IMR-90 (cell line): ENCODE measurements around the gene NFILZ. TPM values are rescaled to one million over a fixed set of nuclear protein-coding genes. Genes with fewer than 3 reads are reported as not detected.

Experiments used
- ATAC-seq: fragments of 200-7000 bp; cut with Tn5 transposase; 2 replicates; pipeline ENCODE4 v1.9.1; 2020; ENCODE audit warnings: low read depth, mild to moderate bottlenecking, moderate library complexity
- BruUV-seq: library from RNA; stranded (reverse); fragments of 400-500 nt; replicated peaks from 2 replicates; lab custom pipeline; 2021; lab: Mats Ljungman, UMichigan
- CTCF ChIA-PET: fragments of 300-600 bp; formaldehyde crosslinking; extraction: SDS; loops from one replicate; lab custom pipeline; 2021; ENCODE audit warnings: antibody characterized with exemption; lab: Yijun Ruan, JAX
- POLR2A ChIA-PET: fragments of 300-600 bp; sonication (Branson Sonifier 250); formaldehyde crosslinking; loops from one replicate; lab custom pipeline; 2022; ENCODE audit warnings: antibody characterized with exemption; ENCODE audit not compliant: unreplicated experiment; lab: Charles Lee
- DNase-seq: peaks from one replicate; pipeline ENCODE4 v3.0.0; 2013
- H2AFZ ChIP-seq: replicated peaks from 2 replicates; pipeline ENCODE3; 2013; ENCODE audit warnings: low read length, mild to moderate bottlenecking; ENCODE audit not compliant: poor library complexity
- H2AK5ac ChIP-seq: 2 replicates; pipeline ENCODE4 v1.6.1; 2013; ENCODE audit warnings: low read depth, low read length, inconsistent platforms
- H2AK9ac ChIP-seq: replicated peaks from 2 replicates; pipeline ENCODE3; 2013; ENCODE audit warnings: mild to moderate bottlenecking, low read depth, low read length, moderate library complexity; ENCODE audit not compliant: poor library complexity
- H2BK120ac ChIP-seq: 2 replicates; pipeline ENCODE4 v1.6.1; 2013; ENCODE audit warnings: low read depth, low read length, inconsistent platforms
- H2BK15ac ChIP-seq: 3 replicates; pipeline ENCODE4 v1.6.1; 2013; ENCODE audit warnings: low read depth, low read length, inconsistent platforms
- H2BK20ac ChIP-seq: 2 replicates; pipeline ENCODE4 v1.6.1; 2013; ENCODE audit warnings: low read depth, mild to moderate bottlenecking, inconsistent platforms, low read length, moderate library complexity
- H2BK5ac ChIP-seq: 2 replicates; pipeline ENCODE4 v1.6.1; 2013; ENCODE audit warnings: mild to moderate bottlenecking, low read depth, low read length, inconsistent platforms; ENCODE audit not compliant: poor library complexity, severe bottlenecking
- H3K14ac ChIP-seq: replicated peaks from 2 replicates; pipeline ENCODE4 v1.6.1; 2013; ENCODE audit warnings: low read depth, low read length, inconsistent platforms
- H3K18ac ChIP-seq: 2 replicates; pipeline ENCODE4 v1.6.1; 2013; ENCODE audit warnings: low read depth, low read length, control low read depth
- H3K23ac ChIP-seq: 2 replicates; pipeline ENCODE4 v1.6.1; 2013; ENCODE audit warnings: low read depth, low read length, inconsistent platforms
- H3K27ac ChIP-seq: 2 replicates; pipeline ENCODE4 v1.5.1; 2013; ENCODE audit warnings: mild to moderate bottlenecking, control low read depth, low read length; ENCODE audit not compliant: insufficient read depth
- H3K27me3 ChIP-seq: 2 replicates; pipeline ENCODE4 v1.6.1; 2013; ENCODE audit warnings: low read length; ENCODE audit not compliant: control insufficient read depth, insufficient read depth
- H3K36me3 ChIP-seq: 2 replicates; pipeline ENCODE4 v1.6.1; 2013; ENCODE audit warnings: low read length, mixed read lengths; ENCODE audit not compliant: control insufficient read depth, insufficient read depth
- H3K4ac ChIP-seq: 2 replicates; pipeline ENCODE4 v1.6.1; 2013; ENCODE audit warnings: low read depth, low read length, inconsistent platforms
- H3K4me1 ChIP-seq: 2 replicates; pipeline ENCODE4 v1.6.1; 2013; ENCODE audit warnings: low read length, mixed read lengths; ENCODE audit not compliant: control insufficient read depth, insufficient read depth
- H3K4me2 ChIP-seq: 2 replicates; pipeline ENCODE4 v1.6.1; 2013; ENCODE audit warnings: low read depth, mild to moderate bottlenecking, control low read depth, low read length, moderate library complexity
- H3K4me3 ChIP-seq: 2 replicates; pipeline ENCODE4 v1.5.1; 2013; ENCODE audit warnings: low read depth, mild to moderate bottlenecking, control low read depth, low read length, moderate library complexity; ENCODE audit not compliant: insufficient read depth
- H3K56ac ChIP-seq: 2 replicates; pipeline ENCODE4 v1.6.1; 2013; ENCODE audit warnings: low read length, inconsistent platforms; ENCODE audit not compliant: insufficient read depth; ENCODE audit errors: extremely low read depth
- H3K79me1 ChIP-seq, 2 experiments: 2 replicates each; pipeline ENCODE4 v1.6.1; 2013; ENCODE audit warnings: low read length in 2 of 2, inconsistent platforms in 1 of 2, low read depth in 1 of 2
- H3K9ac ChIP-seq: 2 replicates; pipeline ENCODE4 v1.6.1; 2013; ENCODE audit warnings: low read depth, low read length, control low read depth
- H3K9me1 ChIP-seq: 2 replicates; pipeline ENCODE4 v1.6.1; 2013; ENCODE audit warnings: low read length, inconsistent platforms; ENCODE audit not compliant: insufficient read depth
- H3K9me3 ChIP-seq: 2 replicates; pipeline ENCODE4 v1.6.1; 2013; ENCODE audit warnings: low read length; ENCODE audit not compliant: control insufficient read depth, insufficient read depth
- H4K20me1 ChIP-seq: 2 replicates; pipeline ENCODE4 v1.6.1; 2013; ENCODE audit warnings: low read length, inconsistent platforms; ENCODE audit not compliant: insufficient read depth
- H4K5ac ChIP-seq: 2 replicates; pipeline ENCODE4 v1.6.1; 2013; ENCODE audit warnings: mild to moderate bottlenecking, low read depth, low read length, control low read depth
- H4K8ac ChIP-seq, 2 experiments: 2 replicates each; pipeline ENCODE4 v1.6.1; 2013; ENCODE audit warnings: low read depth in 2 of 2, low read length in 2 of 2, control low read depth in 1 of 2, inconsistent platforms in 1 of 2
- H4K91ac ChIP-seq: 2 replicates; pipeline ENCODE4 v1.6.1; 2013; ENCODE audit warnings: low read depth, low read length, inconsistent platforms; ENCODE audit not compliant: insufficient read depth
- BHLHE40 ChIP-seq: fragments of 150-350 bp; IDR thresholded peaks from 2 replicates; pipeline ENCODE4 v1.6.1; 2016; ENCODE audit warnings: mild to moderate bottlenecking, low read depth, low read length
- CHD1 ChIP-seq: IDR thresholded peaks from 2 replicates; pipeline ENCODE4 v1.6.1; 2012; ENCODE audit warnings: low read depth, low read length, improper control_type of control experiment
- CTCF ChIP-seq: conservative IDR thresholded peaks from 2 replicates; pipeline ENCODE4 v1.5.1; 2012; ENCODE audit warnings: mild to moderate bottlenecking, low read depth, low read length, improper control_type of control experiment
- ELK1 ChIP-seq: fragments of 150-350 bp; IDR thresholded peaks from 2 replicates; pipeline ENCODE4 v1.6.1; 2016; ENCODE audit warnings: low read depth, mild to moderate bottlenecking, low read length, moderate library complexity, borderline replicate concordance
- FOS ChIP-seq: fragments of 150-350 bp; IDR thresholded peaks from 2 replicates; pipeline ENCODE4 v1.6.1; 2016; ENCODE audit warnings: low read depth, low read length
- MAFK ChIP-seq: IDR thresholded peaks from 2 replicates; pipeline ENCODE4 v1.6.1; 2012; ENCODE audit warnings: low read depth, low read length, improper control_type of control experiment
- MAZ ChIP-seq: IDR thresholded peaks from 2 replicates; pipeline ENCODE4 v1.6.1; 2012; ENCODE audit warnings: low read depth, mild to moderate bottlenecking, low read length, improper control_type of control experiment, moderate library complexity, borderline replicate concordance
- MXI1 ChIP-seq: IDR thresholded peaks from 2 replicates; pipeline ENCODE4 v1.6.1; 2012; ENCODE audit warnings: low read depth, mild to moderate bottlenecking, low read length, moderate library complexity, borderline replicate concordance
- NFE2L2 ChIP-seq: fragments of 150-350 bp; IDR thresholded peaks from 2 replicates; pipeline ENCODE4 v1.6.1; 2016; ENCODE audit warnings: low read depth, mild to moderate bottlenecking, low read length
- POLR2A ChIP-seq: IDR thresholded peaks from 2 replicates; pipeline ENCODE4 v1.6.1; 2012; ENCODE audit warnings: mild to moderate bottlenecking, low read depth, low read length
- RAD21 ChIP-seq: IDR thresholded peaks from 2 replicates; pipeline ENCODE4 v1.6.1; 2012; ENCODE audit warnings: low read length, improper control_type of control experiment
- RCOR1 ChIP-seq: IDR thresholded peaks from 2 replicates; pipeline ENCODE4 v1.6.1; 2012; ENCODE audit warnings: mild to moderate bottlenecking, low read length, improper control_type of control experiment; ENCODE audit not compliant: insufficient replicate concordance
- RFX5 ChIP-seq: IDR thresholded peaks from 2 replicates; pipeline ENCODE4 v1.8.0; 2012; ENCODE audit warnings: low read depth, mild to moderate bottlenecking, low read length, moderate library complexity
- SMC3 ChIP-seq: fragments of 150-350 bp; IDR thresholded peaks from 2 replicates; pipeline ENCODE4 v1.6.1; 2016; ENCODE audit warnings: low read depth, mild to moderate bottlenecking, antibody characterized with exemption, low read length, moderate library complexity
- USF2 ChIP-seq: fragments of 150-350 bp; IDR thresholded peaks from 2 replicates; pipeline ENCODE4 v1.6.1; 2017; ENCODE audit warnings: mild to moderate bottlenecking, antibody characterized with exemption, low read length, low read depth
- WGBS, 2 experiments: methylation state at CpG; one replicate each; pipeline versions ENCODE4 v1.1.5 to v1.1.7; 2013; ENCODE audit warnings: missing lambda C conversion rate in 2 of 2; ENCODE audit not compliant: insufficient read length in 1 of 2; ENCODE audit errors: extremely low coverage in 2 of 2; 5-methylcytosine and 5-hydroxymethylcytosine counted together
- dilution Hi-C: fragments of 300-500 bp; cut with HindIII; formaldehyde crosslinking; loops from one replicate; pipeline ENCODE4 v1.14.3; 2018; ENCODE audit warnings: low sequenced_read_pairs; ENCODE audit not compliant: unreplicated experiment
- in situ Hi-C: fragments of 300-500 bp; cut with MboI; formaldehyde crosslinking; loops from 3 replicates; pipeline ENCODE4 v1.14.3; 2019; ENCODE audit warnings: low sequenced_read_pairs, inconsistent platforms, mixed read lengths
- intact Hi-C: fragments of 100-400 bp; cut with micrococcal nuclease; formaldehyde crosslinking; loops from 2 replicates; pipeline ENCODE4 v1.10.0; 2022
- polyA plus RNA-seq, 3 experiments: library from polyadenylated mRNA; depleted of rRNA; stranded (reverse); fragments of >200 nt; gene quantifications; 2 replicates each; pipeline ENCODE4 v1.2.3, GENCODE V29; 2012; ENCODE audit warnings: low replicate concordance in 1 of 3
- total RNA-seq: library from RNA; depleted of rRNA; stranded (reverse); fragments of >200 nt; gene quantifications from 2 replicates; pipeline ENCODE4 v1.2.3, GENCODE V29; 2012

The NFILZ gene
- total and polyA plus RNA-seq, 2 of the 4 experiments (the other 2 are of a cell fraction): not detected

GRCh38 chr19:8601796-8602195, 28.6 kb upstream of the NFILZ start:
- ChIA-PET POLR2A (no interaction called here), CTCF (no interaction called here)
- intact Hi-C loops: no loop called here
- Histone ChIP-seq H3K56ac (no peak overlapping the region), H3K9me3 (peaks cover 8% of the 10 kb centered on the region), H2AK9ac (no peak overlapping the region), H2BK120ac (no peak overlapping the region), H3K23ac (no peak overlapping the region), H3K4me1 (no peaks in the 10 kb centered on the region), H2BK15ac (no peak overlapping the region), H3K9ac (no peak overlapping the region), H2AFZ (no peak overlapping the region), H3K79me1 (0 out of 4 replicates have a peak, but pooled peaks cover 0 to 4% of the 10 kb centered on the region in 2 experiments), H2BK20ac (no peak overlapping the region), H3K36me3 (peaks cover 30% of the 10 kb centered on the region), H3K14ac (no peak overlapping the region), H3K9me1 (0 out of 2 replicates have a peak, but pooled peaks cover 3% of the 10 kb centered on the region), H3K4ac (no peak overlapping the region), H4K5ac (no peak overlapping the region), H3K4me2 (no peak overlapping the region), H4K8ac (no peak overlapping the region), H4K20me1 (no peaks in the 10 kb centered on the region), H3K4me3 (no peak overlapping the region), H4K91ac (no peak overlapping the region), H2AK5ac (no peak overlapping the region), H3K27ac (no peak overlapping the region), H3K18ac (no peak overlapping the region), H3K27me3 (no peaks in the 10 kb centered on the region), H2BK5ac (no peak overlapping the region)
- dilution Hi-C loops: no loop called here
- no TSS peak for BruUV-seq
- in situ Hi-C loops: no loop called here
- ATAC-seq: no peak
- TF ChIP-seq FOS (no peak), POLR2A (no peak), ELK1 (no peak), NFE2L2 (no peak), CHD1 (no peak), MAFK (no peak), MAZ (no peak), BHLHE40 (no peak), USF2 (no peak), RCOR1 (no peak), MXI1 (no peak), RFX5 (no peak), SMC3 (no peak), RAD21 (no peak), CTCF (no peak)
- WGBS, 2 experiments: 95% methylated on average over 4 of the region's 5 CpGs; no CpG with 5 or more reads in 1 of the 2 experiments
- no peak for DNase-seq
